AG09309 (cell line): ENCODE measurements around the gene MGAT5.

ENCODE experiments used
- DNase-seq: peaks from one replicate; pipeline ENCODE4 v3.0.0-alpha.2; 2010; ENCODE audit warnings: low read depth
- H3K4me3 ChIP-seq: 2 replicates; pipeline ENCODE4 v1.5.1; 2011; ENCODE audit warnings: mild to moderate bottlenecking, low read depth, low read length, moderate library complexity; ENCODE audit not compliant: control insufficient read depth
- TF ChIP-seq, protein P1 (sequence below): IDR thresholded peaks from 2 replicates; pipeline ENCODE4 v1.5.1; 2011; ENCODE audit warnings: mild to moderate bottlenecking, low read depth, low read length, inconsistent platforms; ENCODE audit not compliant: insufficient read depth, control insufficient read depth; ENCODE audit errors: missing control alignments

Gene MGAT5

DNA sequence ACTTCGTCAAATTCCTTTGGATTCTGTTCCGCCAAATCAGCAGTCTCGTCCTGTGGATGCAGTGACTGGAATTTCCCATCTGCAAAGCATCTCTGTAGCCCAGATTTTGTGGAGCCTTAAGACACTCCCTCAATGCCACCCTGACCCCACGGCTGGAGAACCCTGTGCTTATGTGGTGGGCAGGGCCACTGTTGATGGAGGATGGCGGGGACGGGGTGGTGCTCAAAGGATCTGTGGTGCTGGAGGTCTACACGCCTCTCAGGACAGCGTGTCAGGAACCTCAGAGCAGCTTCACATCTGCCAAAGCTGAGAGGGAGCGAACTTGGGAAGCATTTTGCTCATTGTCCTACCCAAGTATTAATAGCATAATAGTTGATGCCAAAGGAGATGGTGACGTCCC is 200.1 kb downstream of the MGAT5 start:
- no peak overlapping the region for H3K4me3 ChIP-seq
- TF ChIP-seq, protein P1, sequence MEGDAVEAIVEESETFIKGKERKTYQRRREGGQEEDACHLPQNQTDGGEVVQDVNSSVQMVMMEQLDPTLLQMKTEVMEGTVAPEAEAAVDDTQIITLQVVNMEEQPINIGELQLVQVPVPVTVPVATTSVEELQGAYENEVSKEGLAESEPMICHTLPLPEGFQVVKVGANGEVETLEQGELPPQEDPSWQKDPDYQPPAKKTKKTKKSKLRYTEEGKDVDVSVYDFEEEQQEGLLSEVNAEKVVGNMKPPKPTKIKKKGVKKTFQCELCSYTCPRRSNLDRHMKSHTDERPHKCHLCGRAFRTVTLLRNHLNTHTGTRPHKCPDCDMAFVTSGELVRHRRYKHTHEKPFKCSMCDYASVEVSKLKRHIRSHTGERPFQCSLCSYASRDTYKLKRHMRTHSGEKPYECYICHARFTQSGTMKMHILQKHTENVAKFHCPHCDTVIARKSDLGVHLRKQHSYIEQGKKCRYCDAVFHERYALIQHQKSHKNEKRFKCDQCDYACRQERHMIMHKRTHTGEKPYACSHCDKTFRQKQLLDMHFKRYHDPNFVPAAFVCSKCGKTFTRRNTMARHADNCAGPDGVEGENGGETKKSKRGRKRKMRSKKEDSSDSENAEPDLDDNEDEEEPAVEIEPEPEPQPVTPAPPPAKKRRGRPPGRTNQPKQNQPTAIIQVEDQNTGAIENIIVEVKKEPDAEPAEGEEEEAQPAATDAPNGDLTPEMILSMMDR, result no peak
- no peak for DNase-seq

DNA sequence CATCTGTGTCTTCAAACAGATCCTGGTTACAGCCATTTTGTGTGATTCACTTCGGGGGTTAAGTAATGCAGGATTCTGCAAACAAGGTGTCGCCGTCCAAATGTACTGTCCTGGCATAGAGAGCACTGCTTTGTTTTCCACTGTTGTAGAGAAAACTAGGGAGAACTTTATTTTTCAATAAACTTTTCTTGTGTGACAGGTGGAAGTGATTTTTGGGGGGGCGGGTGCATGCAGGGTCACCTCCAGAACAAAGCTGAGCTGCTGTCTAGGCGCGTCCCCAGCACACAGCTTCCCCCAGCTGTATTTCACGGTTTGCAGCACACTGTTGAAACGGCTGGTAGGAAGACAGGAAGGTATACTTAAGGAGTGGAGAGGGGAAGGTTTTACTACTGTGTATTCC is 200.6 kb downstream of the MGAT5 start:
- H3K4me3 ChIP-seq, result no peak overlapping the region
- DNase-seq, result no peak
- TF ChIP-seq, protein P1, result no peak

DNA sequence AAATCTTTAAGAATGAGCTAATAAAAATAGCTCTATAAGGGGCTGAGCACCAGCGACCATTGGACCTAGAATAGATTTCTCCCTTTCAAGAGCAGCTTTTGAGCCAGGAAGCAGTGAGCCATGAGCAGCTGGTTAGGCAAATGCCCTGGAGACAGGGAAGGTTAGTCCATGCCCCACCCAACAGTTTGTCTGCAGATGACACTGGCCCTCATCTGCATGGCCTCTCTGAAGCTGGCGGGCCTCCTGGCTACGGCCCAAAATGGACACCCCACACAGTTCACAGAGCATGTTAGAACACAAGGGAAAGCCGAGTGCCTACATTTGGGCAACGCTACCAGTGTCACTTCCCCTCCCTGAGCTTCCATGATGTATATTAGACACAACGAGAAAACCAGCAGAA is 201.1 kb downstream of the MGAT5 start:
- no peak for DNase-seq
- H3K4me3 ChIP-seq, result no peak overlapping the region

DNA sequence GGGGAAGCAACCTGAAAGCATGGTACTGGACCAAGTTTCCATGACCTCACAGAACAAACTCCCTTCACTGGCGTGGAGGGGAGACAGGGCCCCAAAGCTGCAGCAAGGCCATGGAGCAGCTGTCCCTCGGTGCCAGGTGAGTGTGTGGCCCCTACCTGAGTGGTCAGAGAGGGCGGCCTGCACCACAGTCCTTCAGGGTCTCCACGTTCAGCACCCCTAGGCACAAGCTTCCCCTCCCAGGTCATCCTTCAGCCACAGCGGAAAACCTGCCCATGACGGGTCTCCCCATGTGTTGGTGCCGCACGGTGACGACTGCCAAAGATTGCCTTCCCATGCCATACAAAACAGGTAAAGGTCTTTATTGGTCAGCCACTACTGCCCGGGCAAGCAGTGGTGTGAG is 201.6 kb downstream of the MGAT5 start:
- DNase-seq, result no peak
- H3K4me3 ChIP-seq, result no peak overlapping the region
- TF ChIP-seq, protein P1, result no peak

More for the DNA sequence above, 201.1 kb downstream of the MGAT5 start:
- TF ChIP-seq, protein P1, result no peak

DNA sequence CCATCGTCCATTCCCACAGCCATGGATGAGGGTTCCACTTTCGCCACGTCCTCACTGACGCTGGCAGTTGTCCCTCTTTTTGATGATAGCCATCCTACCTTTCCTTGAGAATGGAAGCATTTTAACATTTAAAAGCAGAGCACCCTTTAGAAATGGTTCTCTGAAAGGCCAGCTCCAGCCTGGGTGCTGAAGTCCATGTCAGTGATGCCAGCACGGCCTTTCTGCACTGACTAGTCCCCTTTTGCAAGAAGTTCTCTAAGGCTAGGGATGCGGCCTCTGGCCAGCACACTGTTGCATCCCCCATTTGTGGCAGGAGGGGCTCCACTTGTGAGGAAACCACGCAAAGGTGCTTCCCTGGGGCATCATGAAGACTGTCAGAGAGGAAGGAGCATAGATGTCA is 203.5 kb downstream of the MGAT5 start:
- TF ChIP-seq, protein P1, result no peak
- DNase-seq, result no peak

DNA sequence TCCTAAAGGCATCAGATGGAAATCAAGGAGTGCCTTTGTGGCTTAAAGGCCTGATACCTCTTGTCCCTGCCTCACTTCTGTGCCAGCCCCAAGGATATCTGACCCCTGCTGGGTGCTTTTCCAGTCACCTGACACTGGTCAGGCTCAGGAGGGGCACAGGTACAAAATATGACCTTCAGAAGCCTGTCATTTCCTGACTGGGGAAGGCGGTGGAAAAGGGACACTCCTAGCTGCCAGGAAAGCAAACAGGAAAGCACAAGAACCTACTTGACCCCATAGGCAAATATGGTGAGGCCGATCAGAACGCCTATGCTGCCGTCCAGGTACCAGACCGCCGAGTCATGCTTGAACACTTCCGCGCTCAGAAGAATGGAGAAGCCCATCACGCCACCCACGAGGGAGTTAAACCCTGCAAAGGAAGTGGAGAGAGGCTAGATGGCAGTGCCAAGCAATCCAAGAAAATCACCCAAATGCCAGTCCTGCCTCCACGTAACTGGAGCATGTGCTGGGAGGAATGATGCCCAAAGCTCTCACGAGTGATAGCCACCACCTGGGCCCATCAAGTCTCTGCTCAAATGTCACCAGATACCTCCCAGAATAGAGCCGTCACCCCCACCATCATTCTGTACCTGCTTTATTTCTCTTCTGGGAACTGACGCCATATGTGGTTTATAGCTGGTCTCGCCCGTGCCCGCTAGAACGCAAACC is 204.0 kb downstream of the MGAT5 start:
- no peak for DNase-seq
- TF ChIP-seq, protein P1, result no peak
- no peak overlapping the region for H3K4me3 ChIP-seq

More for the DNA sequence above, 203.5 kb downstream of the MGAT5 start:
- no peak overlapping the region for H3K4me3 ChIP-seq
